B cell (primary cell): ENCODE data around the gene PLBD2. TPM values are rescaled to one million over a fixed set of nuclear protein-coding genes. Genes with fewer than 3 reads are reported as not detected.

Experiments
- ATAC-seq: fragments of 200-7000 bp; cut with Tn5 transposase; one replicate; pipeline ENCODE4 v1.10.0; 2021; ENCODE audit warnings: low read depth, mild to moderate bottlenecking, moderate number of reproducible peaks, moderate library complexity
- CTCF ChIA-PET: fragments of 350-600 bp; sonication (Branson Sonifier 250); formaldehyde crosslinking; loops from one replicate; lab custom pipeline; 2021; ENCODE audit warnings: antibody characterized with exemption, inconsistent platforms; lab: Charles Lee
- POLR2A ChIA-PET: fragments of 350-600 bp; sonication (Branson Sonifier 250); formaldehyde crosslinking; loops from one replicate; lab custom pipeline; 2021; ENCODE audit warnings: antibody characterized with exemption; lab: Charles Lee
- DNase-seq: peaks from one replicate; pipeline ENCODE4 v3.0.0; 2013
- H2AFZ ChIP-seq: 2 replicates; pipeline ENCODE4 v1.6.1; 2012; ENCODE audit warnings: mild to moderate bottlenecking, low read depth, low read length; ENCODE audit not compliant: insufficient read depth, poor library complexity, severe bottlenecking
- H3K27ac ChIP-seq, 2 donors: 1 replicate in 1 of 2; 2 replicates in 1 of 2; pipeline ENCODE4 v1.5.1; 2012 to 2013; ENCODE audit warnings: low read length in 2 of 2, mild to moderate bottlenecking in 2 of 2, moderate library complexity in 1 of 2
- H3K27me3 ChIP-seq, 4 experiments: fragments of 200-600 bp in 1 of 4; sonication (generic) in 1 of 4; replicated peaks in 1 of 4; 1 replicate in 2 of 4; 2 replicates in 2 of 4; pipeline versions ENCODE4 v1.6.1 to v1.7.0; 2013 to 2016; ENCODE audit warnings: low read length in 3 of 4, mild to moderate bottlenecking in 2 of 4, mixed read lengths in 1 of 4, moderate library complexity in 1 of 4; ENCODE audit not compliant: insufficient read depth in 4 of 4, control insufficient read depth in 3 of 4; ENCODE audit errors: control extremely low read depth in 1 of 4
- H3K36me3 ChIP-seq, 2 experiments: replicated peaks in 1 of 2; 1 replicate in 1 of 2; 2 replicates in 1 of 2; pipeline versions ENCODE4 v1.6.1 to v1.7.1; 2013; ENCODE audit warnings: low read length in 1 of 2; ENCODE audit not compliant: insufficient read depth in 2 of 2, control insufficient read depth in 1 of 2; ENCODE audit errors: control extremely low read depth in 1 of 2, extremely low read depth in 1 of 2
- H3K4me1 ChIP-seq, 2 donors: fragments of 200-600 bp in 1 of 2; sonication (generic) in 1 of 2; 1 replicate in 1 of 2; 2 replicates in 1 of 2; pipeline versions ENCODE4 v1.5.1 to v1.6.1; 2013 to 2017; ENCODE audit warnings: low read length in 2 of 2; ENCODE audit not compliant: control insufficient read depth in 2 of 2, insufficient read depth in 2 of 2
- H3K4me2 ChIP-seq: replicated peaks from 2 replicates; pipeline ENCODE3; 2012; ENCODE audit warnings: mild to moderate bottlenecking, low read depth, low read length; ENCODE audit not compliant: poor library complexity, severe bottlenecking
- H3K4me3 ChIP-seq, 5 experiments: fragments of 200-600 bp in 1 of 5; sonication (generic) in 1 of 5; 1 replicate in 3 of 5; 2 replicates in 2 of 5; pipeline versions ENCODE4 v1.5.1 to v1.7.0; 2011 to 2016; ENCODE audit warnings: low read length in 4 of 5, mild to moderate bottlenecking in 4 of 5, low read depth in 2 of 5, control low read depth in 1 of 5, moderate library complexity in 1 of 5; ENCODE audit not compliant: insufficient read depth in 1 of 5; ENCODE audit errors: control extremely low read depth in 1 of 5, extremely low read depth in 1 of 5
- H3K79me2 ChIP-seq: fragments of 200-600 bp; sonication (generic); one replicate; pipeline ENCODE4 v1.6.0; 2016; ENCODE audit warnings: low read length; ENCODE audit not compliant: control insufficient read depth, insufficient read depth
- H3K9ac ChIP-seq: fragments of 200-600 bp; sonication (generic); 2 replicates; pipeline ENCODE4 v1.6.1; 2017; ENCODE audit warnings: mild to moderate bottlenecking, low read length, moderate library complexity
- H3K9me3 ChIP-seq, 3 donors: one replicate each; pipeline versions ENCODE4 v1.6.1 to v1.7.1; 2013; ENCODE audit warnings: low read length in 2 of 3; ENCODE audit not compliant: control insufficient read depth in 2 of 3, insufficient read depth in 1 of 3; ENCODE audit errors: control extremely low read depth in 1 of 3
- H4K20me1 ChIP-seq: 2 replicates; pipeline ENCODE4 v1.6.0; 2012; ENCODE audit warnings: mild to moderate bottlenecking, low read length; ENCODE audit not compliant: insufficient read depth, control insufficient read depth, poor library complexity, severe bottlenecking
- H3K27ac Mint-ChIP-seq: one replicate; pipeline ENCODE4 v1.8.0; 2021; ENCODE audit warnings: mixed read lengths
- H3K27me3 Mint-ChIP-seq: one replicate; pipeline ENCODE4 v1.8.0; 2021; ENCODE audit warnings: mixed read lengths
- H3K4me1 Mint-ChIP-seq: one replicate; pipeline ENCODE4 v1.8.0; 2021; ENCODE audit warnings: mixed read lengths
- H3K4me3 Mint-ChIP-seq: one replicate; pipeline ENCODE4 v1.8.0; 2021; ENCODE audit warnings: mixed read lengths
- H3K9me3 Mint-ChIP-seq: one replicate; pipeline ENCODE4 v1.8.0; 2022; ENCODE audit warnings: mixed read lengths; ENCODE audit not compliant: insufficient read depth
- CTCF ChIP-seq: fragments of 200-600 bp; IDR thresholded peaks from one replicate; pipeline ENCODE4 v1.8.0; 2022; ENCODE audit warnings: antibody characterized with exemption, mild to moderate bottlenecking
- EZH2 ChIP-seq: IDR thresholded peaks from 2 replicates; pipeline ENCODE4 v1.6.1; 2012; ENCODE audit warnings: borderline replicate concordance, low read depth, mild to moderate bottlenecking, moderate library complexity, low read length; ENCODE audit not compliant: insufficient read depth, poor library complexity, severe bottlenecking
- WGBS: methylation state at CpG from one replicate; pipeline ENCODE4 v1.1.5; 2013; ENCODE audit warnings: missing lambda C conversion rate; ENCODE audit not compliant: insufficient coverage; 5-methylcytosine and 5-hydroxymethylcytosine counted together
- intact Hi-C: fragments of 100-400 bp; cut with micrococcal nuclease; formaldehyde crosslinking; loops from one replicate; pipeline ENCODE4 v1.10.0; 2022
- polyA plus RNA-seq: library from polyadenylated mRNA; depleted of rRNA; stranded (reverse); fragments of >200 nt; gene quantifications from 2 replicates; pipeline ENCODE4 v1.2.3, GENCODE V29; 2012
- total RNA-seq, 2 donors: library from RNA; stranded (reverse); fragments of 120-200 nt in 1 of 2; gene quantifications; 1 replicate in 1 of 2; 2 replicates in 1 of 2; pipeline versions ENCODE4 v1.2.3 to v1.2.4, GENCODE V29; 2013 to 2022

Gene PLBD2
- total and polyA plus RNA-seq, 2 donors (not counting 1 experiment from before 2014, with no cell fraction given) = 2.9 to 11.6 TPM

DNA sequence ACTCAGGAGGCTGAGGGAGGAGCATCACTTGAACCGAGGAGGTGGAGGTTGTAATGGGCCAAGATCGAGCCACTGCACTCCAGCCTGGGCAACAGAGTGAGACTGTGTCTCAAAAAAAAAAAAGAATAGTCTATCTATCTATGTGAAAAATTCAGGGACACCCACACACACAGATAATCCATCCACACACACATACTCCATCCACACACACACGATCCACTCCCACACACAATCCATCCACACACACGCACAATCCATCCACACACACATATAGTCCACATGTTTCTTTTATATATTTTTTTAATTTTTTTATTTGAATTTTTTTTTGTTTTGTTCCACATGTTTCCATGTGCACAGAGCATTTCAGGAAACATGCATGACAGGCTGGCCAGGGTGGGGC is 42.0 kb downstream of the PLBD2 start:
- peaks cover 0 to 4% (median 0%) of the 10 kb centered on the region in 3 donors for H3K9me3 ChIP-seq
- DNase-seq (no peak), ATAC-seq (no peak)
- H3K36me3 ChIP-seq = no peaks in the 10 kb centered on the region
- H3K27me3 ChIP-seq = peaks cover 0 to 28% (median 1%) of the 10 kb centered on the region in 4 experiments
- ChIA-PET POLR2A (no interaction called here), CTCF (no interaction called here)
- Mint-ChIP-seq H3K4me3 (no peak overlapping the region), H3K9me3 (no peaks in the 10 kb centered on the region), H3K4me1 (no peaks in the 10 kb centered on the region), H3K27me3 (peaks cover 21% of the 10 kb centered on the region), H3K27ac (no peak overlapping the region)
- no peaks in the 10 kb centered on the region for H4K20me1 ChIP-seq
- H3K4me1 ChIP-seq = no peaks in the 10 kb centered on the region
- no peaks in the 10 kb centered on the region for H3K79me2 ChIP-seq
- TF ChIP-seq CTCF (no peak), EZH2 (no peak)
- intact Hi-C loops = no loop called here
- H3K27ac ChIP-seq = no peak overlapping the region
- H2AFZ ChIP-seq = no peak overlapping the region
- WGBS = no CpG with 5 or more reads among the region's 4 CpGs
- no peak overlapping the region for H3K4me2 ChIP-seq
- H3K4me3 ChIP-seq = no peak overlapping the region
- no peak overlapping the region for H3K9ac ChIP-seq

GRCh38 chr12:113401066-113402000 is 42.9 kb downstream of the PLBD2 start:
- ChIA-PET POLR2A (interaction anchor here (0.5 kb wide), 1 partner anchor 178 kb away, joined by 4 read pairs; no protein-coding TSS in a partner anchor), CTCF (interaction anchor here (1.0 kb wide), 1 partner anchor 24 kb away, joined by 3 read pairs; no protein-coding TSS in a partner anchor)
- Histone ChIP-seq H3K9me3 (no peaks in the 10 kb centered on the region), H2AFZ (no peak overlapping the region), H3K27ac (no peak overlapping the region), H3K4me3 (no peak overlapping the region), H3K9ac (no peak overlapping the region), H3K4me1 (no peaks in the 10 kb centered on the region), H3K27me3 (peaks cover 0 to 28% (median 1%) of the 10 kb centered on the region in 4 experiments), H3K36me3 (no peaks in the 10 kb centered on the region), H3K79me2 (no peaks in the 10 kb centered on the region), H4K20me1 (no peaks in the 10 kb centered on the region), H3K4me2 (no peak overlapping the region)
- DNase-seq (no peak), ATAC-seq (no peak)
- TF ChIP-seq EZH2 (no peak), CTCF (no peak)
- Mint-ChIP-seq H3K4me1 (no peaks in the 10 kb centered on the region), H3K4me3 (no peak overlapping the region), H3K27ac (no peak overlapping the region), H3K9me3 (no peaks in the 10 kb centered on the region), H3K27me3 (peaks cover 21% of the 10 kb centered on the region)
- intact Hi-C loops = no loop called here
- WGBS = 91% methylated on average over 10 of the region's 13 CpGs
